Activated CD8-positive, alpha-beta T cell treated with anti-CD3 and anti-CD28 coated beads for 36 hours (primary cell): ENCODE measurements around the gene UPK3A. TPM values are rescaled to one million over a fixed set of nuclear protein-coding genes. Genes with fewer than 3 reads are reported as not detected.

Experiments
- ATAC-seq: fragments of 200-7000 bp; cut with Tn5 transposase; one replicate; pipeline ENCODE4 v1.10.0; 2021; ENCODE audit warnings: mild to moderate bottlenecking, moderate library complexity
- CTCF ChIA-PET: fragments of 350-600 bp; sonication (Branson Sonifier 250); formaldehyde crosslinking; loops from one replicate; lab custom pipeline; 2021; ENCODE audit warnings: antibody characterized with exemption; lab: Charles Lee
- POLR2A ChIA-PET: fragments of 350-600 bp; sonication (Branson Sonifier 250); formaldehyde crosslinking; loops from one replicate; lab custom pipeline; 2021; ENCODE audit warnings: antibody characterized with exemption; lab: Charles Lee
- DNase-seq: peaks from one replicate; pipeline ENCODE4 v3.0.0-alpha.2; 2020
- H3K27ac Mint-ChIP-seq: one replicate; pipeline ENCODE4 v1.8.0; 2021; ENCODE audit warnings: mild to moderate bottlenecking, mixed read lengths
- H3K27me3 Mint-ChIP-seq: one replicate; pipeline ENCODE4 v1.8.0; 2021; ENCODE audit warnings: mixed read lengths
- H3K36me3 Mint-ChIP-seq: one replicate; pipeline ENCODE4 v1.8.0; 2021; ENCODE audit warnings: low read depth, mixed read lengths
- H3K4me1 Mint-ChIP-seq: one replicate; pipeline ENCODE4 v1.8.0; 2021; ENCODE audit warnings: low read depth, mixed read lengths
- H3K4me3 Mint-ChIP-seq: one replicate; pipeline ENCODE4 v1.8.0; 2021; ENCODE audit warnings: mild to moderate bottlenecking, moderate library complexity, mixed read lengths
- H3K9me3 Mint-ChIP-seq: one replicate; pipeline ENCODE4 v1.8.0; 2021; ENCODE audit warnings: mixed read lengths
- CTCF ChIP-seq: fragments of 200-600 bp; IDR thresholded peaks from one replicate; pipeline ENCODE4 v1.8.0; 2022; ENCODE audit warnings: antibody characterized with exemption, mild to moderate bottlenecking
- intact Hi-C: fragments of 100-400 bp; cut with micrococcal nuclease; formaldehyde crosslinking; loops from one replicate; pipeline ENCODE4 v1.10.0; 2022
- total RNA-seq, 2 experiments: library from RNA; stranded (reverse); gene quantifications; one replicate each; pipeline ENCODE4 v1.2.3, GENCODE V29; 2021

Gene UPK3A
- total RNA-seq, result not detected

- H3K36me3 Mint-ChIP-seq, result no peaks in the 10 kb centered on the region
- peak within 1 kb of the TSS; percentile 17 for H3K4me3 Mint-ChIP-seq
- no peaks in the 10 kb centered on the region for H3K9me3 Mint-ChIP-seq
- H3K27ac Mint-ChIP-seq, result no peak within 1 kb of the TSS
- CTCF ChIA-PET, result no interaction called here
- POLR2A ChIA-PET, result no interaction called here
- ATAC-seq (peak; percentile 93), DNase-seq (peak; percentile 66)
- peaks cover 5% of the 10 kb centered on the region for H3K4me1 Mint-ChIP-seq
- TF ChIP-seq CTCF, result no peak
- H3K27me3 Mint-ChIP-seq, result peaks cover 12% of the 10 kb centered on the region
- intact Hi-C loops, result no loop called here
These were observed at the start of gene UPK3A for GRCh38 chr22:45284705-45285262. TSS of gene UPK3A (plus strand) at chr22:45284949. CDS start at chr22:45285014, 65 bp downstream.

- POLR2A ChIA-PET, result interaction anchor here (0.9 to 1.2 kb wide), 2 partner anchors 9 to 65 kb away, joined by 3 read pairs; no protein-coding TSS in a partner anchor
- TF ChIP-seq CTCF, result no peak
These were observed 49.5 kb upstream of the UPK3A start for GRCh38 chr22:45235101-45235777.

DNA sequence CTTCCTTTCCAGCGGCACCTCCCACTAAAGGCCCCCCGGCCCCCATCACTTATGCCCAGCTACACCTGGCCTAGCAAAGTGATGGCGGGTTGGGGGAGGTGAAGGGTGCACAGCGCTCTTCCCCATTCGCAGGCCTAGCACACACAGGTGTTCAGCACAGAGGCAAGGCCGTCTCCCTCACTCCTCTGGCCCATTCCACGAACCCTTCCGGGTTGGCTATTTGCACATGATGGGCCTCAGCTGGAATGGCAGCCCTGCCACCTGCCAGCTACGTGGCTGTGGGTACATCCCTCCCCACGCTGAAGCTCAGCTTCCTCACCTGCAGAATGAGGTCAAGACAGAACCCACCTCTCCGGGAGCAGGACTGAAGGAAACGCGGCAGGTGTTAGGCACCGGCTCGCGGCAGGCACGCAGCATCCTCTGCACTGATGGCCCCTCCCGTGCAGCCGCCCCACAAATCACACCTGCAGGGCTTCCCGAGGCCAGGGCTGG, 48.9 kb upstream of the UPK3A start:
- Mint-ChIP-seq H3K27ac (no peak overlapping the region), H3K4me1 (peaks cover 19% of the 10 kb centered on the region), H3K4me3 (no peak overlapping the region), H3K36me3 (peaks cover 6% of the 10 kb centered on the region), H3K27me3 (no peaks in the 10 kb centered on the region), H3K9me3 (no peaks in the 10 kb centered on the region)
- ATAC-seq, result no peak
- DNase-seq, result no peak
- ChIA-PET POLR2A (interaction anchor here (0.9 kb wide), 1 partner anchor 66 kb away, joined by 3 read pairs; no protein-coding TSS in a partner anchor), CTCF (no interaction called here)
- intact Hi-C loops, result no loop called here
- TF ChIP-seq CTCF, result no peak

More at GRCh38 chr22:45235101-45235777, 49.5 kb upstream of the UPK3A start:
- DNase-seq (peak; percentile 56), ATAC-seq (peak; percentile 75)
- H3K27me3 Mint-ChIP-seq, result no peaks in the 10 kb centered on the region
- H3K27ac Mint-ChIP-seq, result no peak overlapping the region
- H3K4me3 Mint-ChIP-seq, result no peak overlapping the region
- H3K9me3 Mint-ChIP-seq, result no peaks in the 10 kb centered on the region
- CTCF ChIA-PET, result interaction anchor here (1.4 kb wide), 1 partner anchor 33 kb away, joined by 3 read pairs; no protein-coding TSS in a partner anchor
- peaks cover 19% of the 10 kb centered on the region for H3K4me1 Mint-ChIP-seq
- H3K36me3 Mint-ChIP-seq, result peaks cover 6% of the 10 kb centered on the region
- intact Hi-C loops, result no loop called here

- ChIA-PET CTCF (no interaction called here), POLR2A (no interaction called here)
- Mint-ChIP-seq H3K27me3 (no peaks in the 10 kb centered on the region), H3K4me1 (peaks cover 26% of the 10 kb centered on the region), H3K36me3 (peaks cover 6% of the 10 kb centered on the region), H3K27ac (no peak overlapping the region), H3K9me3 (no peaks in the 10 kb centered on the region), H3K4me3 (no peak overlapping the region)
- no peak for ATAC-seq
- no peak for TF ChIP-seq CTCF
- no peak for DNase-seq
- intact Hi-C loops, result no loop called here
These were observed 47.4 kb upstream of the UPK3A start for GRCh38 chr22:45237065-45237990.
